ENCODE results near the gene ENDOU. TPM values are rescaled to one million over a fixed set of nuclear protein-coding genes. Genes with fewer than 3 reads are reported as not detected.
A peak's percentile ranks its signal among the peaks of the same experiment; 100 is the strongest.

ENDOU gene
- total and polyA plus RNA-seq, 2 donors (not counting 3 experiments of a cell fraction or from before 2014, with no cell fraction given), result not detected

DNA sequence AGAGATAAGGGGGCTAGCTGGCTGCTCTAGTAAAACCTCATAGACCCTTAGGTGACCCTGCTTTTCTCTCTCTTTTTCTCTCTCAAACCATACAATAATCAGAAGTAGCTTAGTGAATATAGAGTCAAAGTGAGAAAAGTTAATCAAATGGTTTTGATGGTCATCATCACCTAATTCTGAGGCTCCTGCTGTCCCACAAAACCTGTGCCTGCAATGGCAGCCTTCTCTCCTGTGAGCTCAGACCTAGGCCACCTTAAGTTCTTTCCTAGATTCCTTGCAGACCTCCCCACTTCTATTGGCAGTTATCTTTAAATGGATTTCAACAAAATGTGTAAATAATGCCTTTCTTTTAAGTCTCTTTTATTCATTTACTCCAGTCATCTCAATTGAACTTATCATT, 17.9 kb downstream of the ENDOU start:
- no peaks in the 10 kb centered on the region for H3K27me3 ChIP-seq (ENCODE audit: control insufficient read depth in 2 of 2, insufficient read depth in 2 of 2, low read length in 2 of 2)
- no TSS peak for BruUV-seq (replicated peaks)
- no peaks in the 10 kb centered on the region for H3K9me1 ChIP-seq (replicated peaks; ENCODE audit: control insufficient read depth, extremely low read depth, insufficient read depth, low read length)
- H2AFZ ChIP-seq (ENCODE audit: low read depth, low read length), result no peak overlapping the region
- ChIA-PET POLR2A (no interaction called here), CTCF (interaction anchor here (1.0 to 2.9 kb wide), 7 partner anchors 9 to 256 kb away, joined by 3 to 12 read pairs (median 5); partner anchors contain the start of gene TMEM106C)
- no peaks in the 10 kb centered on the region for H3K9me3 ChIP-seq (replicated peaks; ENCODE audit: control insufficient read depth, insufficient read depth, low read length)
- no peak overlapping the region for H3K9ac ChIP-seq (replicated peaks; ENCODE audit: extremely low read depth, insufficient read depth, low read length)
- no peak overlapping the region for H3K27ac ChIP-seq (ENCODE audit: insufficient read depth, low read depth, low read length)
- peaks cover 22% of the 10 kb centered on the region for H3K79me2 ChIP-seq (ENCODE audit: control insufficient read depth, insufficient read depth, low read length)
- intact Hi-C loops (cut with micrococcal nuclease), result no loop called here
- DNase-seq (ENCODE audit: low read depth, low spot score) (no peak), FAIRE-seq (peak; percentile 65)
- H4K20me1 ChIP-seq (replicated peaks; ENCODE audit: control insufficient read depth, extremely low read depth, insufficient read depth, low read length), result no peaks in the 10 kb centered on the region
- no peak overlapping the region for H3K4me3 ChIP-seq (replicated peaks in 1 of 3; ENCODE audit: insufficient read depth in 1 of 3, low read depth in 1 of 3, low read length in 3 of 3)
- dilution Hi-C loops (cut with MboI; ENCODE audit: extremely low pct_ligation_motif_present, low sequenced_read_pairs), result no loop called here
- H3K4me2 ChIP-seq (ENCODE audit: insufficient read depth, low read length), result no peak overlapping the region
- H3K4me1 ChIP-seq (ENCODE audit: control insufficient read depth, extremely low read depth, insufficient read depth, low read length), result peaks cover 14% of the 10 kb centered on the region
- TF ChIP-seq POLR2AphosphoS5 (IDR thresholded peaks at IDR 0.05; ENCODE audit: insufficient read depth, low read depth, low read length) (no peak), EZH2 (IDR thresholded peaks at IDR 0.05; ENCODE audit: borderline replicate concordance, low read depth, low read length, severe bottlenecking) (no peak), JUN (IDR thresholded peaks at IDR 0.05; ENCODE audit: borderline replicate concordance, insufficient read depth, insufficient read length, low read depth) (no peak), GATA2 (IDR thresholded peaks at IDR 0.05; ENCODE audit: insufficient read depth, insufficient read length, low read depth, low read length) (no peak), FOS (IDR thresholded peaks at IDR 0.05; ENCODE audit: borderline replicate concordance, insufficient read depth, low read length) (no peak), MYC (IDR thresholded peaks at IDR 0.05; ENCODE audit: low read depth, low read length) (no peak), POLR2A (IDR thresholded peaks at IDR 0.05; ENCODE audit: low read depth, low read length) (no peak)
- TF ChIP-seq, protein P1, sequence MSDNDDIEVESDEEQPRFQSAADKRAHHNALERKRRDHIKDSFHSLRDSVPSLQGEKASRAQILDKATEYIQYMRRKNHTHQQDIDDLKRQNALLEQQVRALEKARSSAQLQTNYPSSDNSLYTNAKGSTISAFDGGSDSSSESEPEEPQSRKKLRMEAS (IDR thresholded peaks at IDR 0.05; ENCODE audit: insufficient read depth, insufficient read length), result no peak
- TF ChIP-seq, protein P2, sequence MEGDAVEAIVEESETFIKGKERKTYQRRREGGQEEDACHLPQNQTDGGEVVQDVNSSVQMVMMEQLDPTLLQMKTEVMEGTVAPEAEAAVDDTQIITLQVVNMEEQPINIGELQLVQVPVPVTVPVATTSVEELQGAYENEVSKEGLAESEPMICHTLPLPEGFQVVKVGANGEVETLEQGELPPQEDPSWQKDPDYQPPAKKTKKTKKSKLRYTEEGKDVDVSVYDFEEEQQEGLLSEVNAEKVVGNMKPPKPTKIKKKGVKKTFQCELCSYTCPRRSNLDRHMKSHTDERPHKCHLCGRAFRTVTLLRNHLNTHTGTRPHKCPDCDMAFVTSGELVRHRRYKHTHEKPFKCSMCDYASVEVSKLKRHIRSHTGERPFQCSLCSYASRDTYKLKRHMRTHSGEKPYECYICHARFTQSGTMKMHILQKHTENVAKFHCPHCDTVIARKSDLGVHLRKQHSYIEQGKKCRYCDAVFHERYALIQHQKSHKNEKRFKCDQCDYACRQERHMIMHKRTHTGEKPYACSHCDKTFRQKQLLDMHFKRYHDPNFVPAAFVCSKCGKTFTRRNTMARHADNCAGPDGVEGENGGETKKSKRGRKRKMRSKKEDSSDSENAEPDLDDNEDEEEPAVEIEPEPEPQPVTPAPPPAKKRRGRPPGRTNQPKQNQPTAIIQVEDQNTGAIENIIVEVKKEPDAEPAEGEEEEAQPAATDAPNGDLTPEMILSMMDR (IDR thresholded peaks at IDR 0.05; ENCODE audit: extremely low read depth in 1 of 2, insufficient read depth in 1 of 2, low read depth in 1 of 2, low read length in 2 of 2), result no peak
- peaks cover 0 to 3% of the 10 kb centered on the region in 2 experiments for H3K36me3 ChIP-seq (ENCODE audit: control insufficient read depth in 2 of 2, extremely low read depth in 1 of 2, insufficient read depth in 2 of 2, low read length in 2 of 2)

Measured in endothelial cell of umbilical vein (primary cell).